OCI-LY7 (cell line): Measurements from ENCODE around the gene SHLD1. TPM values are rescaled to one million over a fixed set of nuclear protein-coding genes. Genes with fewer than 3 reads are reported as not detected.

Experiments
- BruUV-seq: library from RNA; stranded (reverse); fragments of 400-500 nt; replicated peaks from 2 replicates; lab custom pipeline; 2021; lab: Mats Ljungman, UMichigan
- CTCF ChIA-PET: fragments of 300-600 bp; sonication (Branson Sonifier 250); formaldehyde crosslinking; loops from one replicate; lab custom pipeline; 2022; ENCODE audit warnings: antibody characterized with exemption; ENCODE audit not compliant: unreplicated experiment; lab: Charles Lee
- POLR2A ChIA-PET: fragments of 300-600 bp; sonication (Branson Sonifier 250); formaldehyde crosslinking; loops from one replicate; lab custom pipeline; 2022; ENCODE audit warnings: antibody characterized with exemption; lab: Charles Lee
- DNase-seq: peaks from one replicate; pipeline ENCODE4 v3.0.0-alpha.2; 2015; ENCODE audit warnings: low spot score
- H2AFZ ChIP-seq: fragments of 200-600 bp; sonication (generic), shearing (Covaris generic); 2 replicates; pipeline ENCODE4 v1.6.1; 2014; ENCODE audit warnings: mild to moderate bottlenecking, antibody characterized with exemption, low read length, moderate library complexity
- H3K27ac ChIP-seq: fragments of 200-600 bp; sonication (generic); 2 replicates; pipeline ENCODE4 v1.5.1; 2014; ENCODE audit warnings: mixed run types, low read depth, mild to moderate bottlenecking, moderate library complexity, low read length, inconsistent platforms; ENCODE audit not compliant: poor library complexity, severe bottlenecking
- H3K36me3 ChIP-seq: fragments of 200-600 bp; sonication (generic); 2 replicates; pipeline ENCODE4 v1.6.1; 2014; ENCODE audit warnings: mild to moderate bottlenecking, antibody characterized with exemption, low read length, moderate library complexity, mixed read lengths; ENCODE audit not compliant: insufficient read depth
- H3K4me1 ChIP-seq: fragments of 200-600 bp; sonication (generic); 2 replicates; pipeline ENCODE4 v1.5.1; 2014; ENCODE audit warnings: mild to moderate bottlenecking, low read length; ENCODE audit not compliant: insufficient read depth, poor library complexity, severe bottlenecking
- H3K4me2 ChIP-seq: fragments of 200-600 bp; sonication (generic); 2 replicates; pipeline ENCODE4 v1.6.1; 2014; ENCODE audit warnings: mild to moderate bottlenecking, low read length
- H3K4me3 ChIP-seq: fragments of 200-600 bp; sonication (generic); 2 replicates; pipeline ENCODE4 v1.5.1; 2014; ENCODE audit warnings: mild to moderate bottlenecking, low read depth, low read length; ENCODE audit not compliant: poor library complexity, severe bottlenecking
- H3K79me2 ChIP-seq: fragments of 200-600 bp; sonication (generic); 2 replicates; pipeline ENCODE4 v1.6.1; 2016; ENCODE audit warnings: low read depth, mild to moderate bottlenecking, low read length, moderate library complexity, mixed read lengths; ENCODE audit not compliant: insufficient read depth
- H3K9me2 ChIP-seq: fragments of 200-600 bp; sonication (generic); 2 replicates; pipeline ENCODE4 v1.6.1; 2016; ENCODE audit warnings: mild to moderate bottlenecking, low read length, mixed read lengths; ENCODE audit not compliant: insufficient read depth
- H3K9me3 ChIP-seq: fragments of 200-600 bp; sonication (generic); 2 replicates; pipeline ENCODE4 v1.6.1; 2014; ENCODE audit warnings: mild to moderate bottlenecking, mixed run types, low read length, mixed read lengths
- H4K20me1 ChIP-seq: fragments of 200-600 bp; sonication (generic); 2 replicates; pipeline ENCODE4 v1.6.1; 2014; ENCODE audit warnings: mild to moderate bottlenecking, antibody characterized with exemption, low read length, moderate library complexity, mixed read lengths; ENCODE audit not compliant: insufficient read depth
- CTCF ChIP-seq: fragments of 200-600 bp; sonication (generic); conservative IDR thresholded peaks from 2 replicates; pipeline ENCODE4 v1.5.1; 2014; ENCODE audit warnings: mild to moderate bottlenecking, antibody characterized with exemption, low read length, moderate library complexity, mixed read lengths
- EZH2phosphoT487 ChIP-seq: fragments of 200-600 bp; sonication (generic); IDR thresholded peaks from 2 replicates; pipeline ENCODE4 v1.6.1; 2018; ENCODE audit warnings: low read depth, borderline replicate concordance, mild to moderate bottlenecking, mixed run types, antibody characterized with exemption, low read length, moderate library complexity, mixed read lengths
- intact Hi-C: fragments of 100-400 bp; cut with micrococcal nuclease; formaldehyde crosslinking; loops from one replicate; pipeline ENCODE4 v1.10.0; 2022; ENCODE audit not compliant: unreplicated experiment
- total RNA-seq, 2 experiments: library from RNA; depleted of rRNA in 1 of 2; stranded (reverse); fragments of >200 nt in 1 of 2; shearing (Covaris generic) in 1 of 2; gene quantifications; 2 replicates each; pipeline ENCODE4 v1.2.3, GENCODE V29; 2014 to 2022

The SHLD1 gene
- total RNA-seq, 2 experiments from 2014 or later, result 19.4 to 31.2 TPM

GRCh38 chr20:5806457-5807263 is 56.5 kb downstream of the SHLD1 start:
- ChIA-PET POLR2A (interaction anchor here (1.4 to 2.9 kb wide), 3 partner anchors 10 to 247 kb away, joined by 3 to 18 read pairs (median 3); no protein-coding TSS in a partner anchor), CTCF (no interaction called here)
- no peak for TF ChIP-seq EZH2phosphoT487
- TF ChIP-seq CTCF, result peak; percentile 62

GRCh38 chr20:5807431-5807830 is 57.2 kb downstream of the SHLD1 start:
- POLR2A ChIA-PET, result interaction anchor here (1.4 to 2.9 kb wide), 3 partner anchors 10 to 248 kb away, joined by 3 to 18 read pairs (median 3); no protein-coding TSS in a partner anchor
- BruUV-seq, result no TSS peak

More at GRCh38 chr20:5806457-5807263, 56.5 kb downstream of the SHLD1 start:
- intact Hi-C loops, result no loop called here
- Histone ChIP-seq H3K9me3 (no peaks in the 10 kb centered on the region), H3K4me2 (peak overlapping the region; percentile 35), H3K4me1 (peaks cover 85% of the 10 kb centered on the region), H3K79me2 (peaks cover 40% of the 10 kb centered on the region; the same call in 1 of the 2 replicates), H3K27ac (peak overlapping the region; percentile 94), H4K20me1 (no peaks in the 10 kb centered on the region), H3K9me2 (no peaks in the 10 kb centered on the region), H3K36me3 (peaks cover 39% of the 10 kb centered on the region), H3K4me3 (no peak overlapping the region), H2AFZ (no peak overlapping the region)
- no TSS peak for BruUV-seq
- no peak for DNase-seq

More at GRCh38 chr20:5807431-5807830, 57.2 kb downstream of the SHLD1 start:
- peaks cover 84% of the 10 kb centered on the region for H3K4me1 ChIP-seq
- no peaks in the 10 kb centered on the region for H3K9me3 ChIP-seq
- CTCF ChIA-PET, result no interaction called here
- H2AFZ ChIP-seq, result no peak overlapping the region
- H3K4me3 ChIP-seq, result no peak overlapping the region
- DNase-seq, result peak; percentile 41
- intact Hi-C loops, result no loop called here
- no peaks in the 10 kb centered on the region for H4K20me1 ChIP-seq
- H3K36me3 ChIP-seq, result peaks cover 38% of the 10 kb centered on the region
- H3K4me2 ChIP-seq, result peak overlapping the region; percentile 35
- TF ChIP-seq CTCF, result no peak
- TF ChIP-seq EZH2phosphoT487, result no peak
- H3K27ac ChIP-seq, result peak overlapping the region; percentile 94
- no peaks in the 10 kb centered on the region for H3K9me2 ChIP-seq
- peaks cover 46% of the 10 kb centered on the region; the same call in 1 of the 2 replicates for H3K79me2 ChIP-seq
